A673 (cell line): ENCODE data around the gene ANLN.

Experiments used
- EZH2 ChIP-seq: fragments of 200-600 bp; sonication (generic); IDR thresholded peaks from 2 replicates; pipeline ENCODE4 v1.6.1; 2017; ENCODE audit warnings: borderline replicate concordance, low read depth, mild to moderate bottlenecking, mixed read lengths, antibody characterized with exemption, low read length; ENCODE audit not compliant: poor library complexity, severe bottlenecking
- TF ChIP-seq, protein P1 (sequence below): fragments of 300-800, 200-600 bp; sonication (generic); conservative IDR thresholded peaks from 2 replicates; pipeline ENCODE4 v1.5.1; 2017; ENCODE audit warnings: low read depth, mild to moderate bottlenecking, antibody characterized with exemption, low read length, moderate library complexity, mixed read lengths

DNA sequence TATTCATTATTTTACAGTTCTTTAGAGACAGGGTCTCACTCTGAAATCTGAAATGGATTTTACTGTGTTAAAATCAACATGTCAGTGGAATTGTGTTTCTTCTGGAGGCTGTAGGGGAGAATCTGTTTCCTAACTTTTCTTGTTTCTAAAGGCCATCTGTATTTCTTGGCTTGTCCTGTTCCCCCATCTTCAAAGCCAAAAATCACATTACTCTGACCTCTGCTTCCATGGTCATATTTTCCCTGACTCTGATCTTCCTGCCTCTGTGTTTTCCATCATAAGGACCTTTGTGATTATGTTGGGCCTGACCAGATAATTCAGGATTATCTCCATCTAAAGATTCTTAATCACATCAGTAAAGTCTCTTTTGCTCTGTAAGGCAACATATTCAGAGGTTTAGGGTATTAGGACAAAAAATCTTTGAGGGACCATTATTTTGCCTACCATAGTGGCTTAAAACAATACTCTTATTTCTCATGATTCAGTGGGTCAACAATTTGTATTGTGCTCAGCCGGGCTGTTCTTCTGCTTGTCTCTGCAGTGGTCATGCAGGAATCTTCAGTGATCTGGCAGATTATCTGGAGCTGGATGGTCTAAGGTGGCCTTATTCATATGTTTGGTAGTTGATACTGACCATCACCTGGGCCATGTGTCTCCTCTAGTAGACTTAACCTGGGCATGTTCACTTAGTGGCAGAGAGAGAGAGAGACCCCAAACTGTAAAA is 5.7 kb downstream of the ANLN start:
- TF ChIP-seq, protein P1, sequence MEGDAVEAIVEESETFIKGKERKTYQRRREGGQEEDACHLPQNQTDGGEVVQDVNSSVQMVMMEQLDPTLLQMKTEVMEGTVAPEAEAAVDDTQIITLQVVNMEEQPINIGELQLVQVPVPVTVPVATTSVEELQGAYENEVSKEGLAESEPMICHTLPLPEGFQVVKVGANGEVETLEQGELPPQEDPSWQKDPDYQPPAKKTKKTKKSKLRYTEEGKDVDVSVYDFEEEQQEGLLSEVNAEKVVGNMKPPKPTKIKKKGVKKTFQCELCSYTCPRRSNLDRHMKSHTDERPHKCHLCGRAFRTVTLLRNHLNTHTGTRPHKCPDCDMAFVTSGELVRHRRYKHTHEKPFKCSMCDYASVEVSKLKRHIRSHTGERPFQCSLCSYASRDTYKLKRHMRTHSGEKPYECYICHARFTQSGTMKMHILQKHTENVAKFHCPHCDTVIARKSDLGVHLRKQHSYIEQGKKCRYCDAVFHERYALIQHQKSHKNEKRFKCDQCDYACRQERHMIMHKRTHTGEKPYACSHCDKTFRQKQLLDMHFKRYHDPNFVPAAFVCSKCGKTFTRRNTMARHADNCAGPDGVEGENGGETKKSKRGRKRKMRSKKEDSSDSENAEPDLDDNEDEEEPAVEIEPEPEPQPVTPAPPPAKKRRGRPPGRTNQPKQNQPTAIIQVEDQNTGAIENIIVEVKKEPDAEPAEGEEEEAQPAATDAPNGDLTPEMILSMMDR, result no peak
- TF ChIP-seq EZH2, result no peak
